BE2C (cell line): ENCODE results near the gene ULBP1.
"Not testable (repeated sequence)": the region's sequence is repeated elsewhere in the genome, so short reads cannot be mapped to it uniquely, and the experiment has no call there.

Experiments used
- DNase-seq: peaks from one replicate; pipeline ENCODE4 v3.0.0-alpha.2; 2020
- H3K27me3 ChIP-seq: fragments of 250-450 bp; sonication (Bioruptor Pico); 2 replicates; pipeline ENCODE4 v1.5.1; 2020; ENCODE audit warnings: mild to moderate bottlenecking
- H3K36me3 ChIP-seq: fragments of 250-450 bp; sonication (Bioruptor Pico); 2 replicates; pipeline ENCODE4 v1.5.1; 2020; ENCODE audit warnings: mild to moderate bottlenecking
- H3K4me1 ChIP-seq: fragments of 250-450 bp; sonication (Bioruptor Pico); 2 replicates; pipeline ENCODE4 v1.5.1; 2020
- H3K4me3 ChIP-seq: 2 replicates; pipeline ENCODE4 v1.5.1; 2011; ENCODE audit warnings: low read depth, low read length
- H3K9me3 ChIP-seq: fragments of 250-450 bp; sonication (Bioruptor Pico); 2 replicates; pipeline ENCODE4 v1.5.1; 2020
- TF ChIP-seq, protein P1 (sequence below): IDR thresholded peaks from 2 replicates; pipeline ENCODE4 v1.5.1; 2012; ENCODE audit warnings: mild to moderate bottlenecking, low read depth, low read length

The ULBP1 gene

DNA sequence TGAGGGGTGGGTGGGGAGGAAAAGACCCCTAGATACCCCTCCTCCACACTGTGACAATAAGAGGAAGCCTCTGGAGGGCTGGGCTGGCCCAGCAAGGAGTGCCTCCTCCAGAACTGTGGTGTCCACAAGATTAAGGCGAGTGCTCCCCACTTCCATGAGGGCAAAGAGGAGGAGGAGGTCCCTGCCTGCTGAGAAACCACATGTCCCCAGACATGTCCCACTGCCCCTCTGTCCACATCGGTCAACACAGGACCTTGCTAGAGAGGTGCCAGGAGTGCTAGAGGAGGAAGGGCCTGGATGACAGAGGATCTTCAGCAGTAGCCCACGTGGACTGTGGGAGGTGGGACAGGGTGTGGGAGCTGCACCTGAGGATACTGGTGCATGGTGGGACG, 43.9 kb upstream of the ULBP1 start:
- H3K4me1 ChIP-seq, result no peaks in the 10 kb centered on the region
- DNase-seq, result no peak
- no peaks in the 10 kb centered on the region for H3K36me3 ChIP-seq
- TF ChIP-seq, protein P1, sequence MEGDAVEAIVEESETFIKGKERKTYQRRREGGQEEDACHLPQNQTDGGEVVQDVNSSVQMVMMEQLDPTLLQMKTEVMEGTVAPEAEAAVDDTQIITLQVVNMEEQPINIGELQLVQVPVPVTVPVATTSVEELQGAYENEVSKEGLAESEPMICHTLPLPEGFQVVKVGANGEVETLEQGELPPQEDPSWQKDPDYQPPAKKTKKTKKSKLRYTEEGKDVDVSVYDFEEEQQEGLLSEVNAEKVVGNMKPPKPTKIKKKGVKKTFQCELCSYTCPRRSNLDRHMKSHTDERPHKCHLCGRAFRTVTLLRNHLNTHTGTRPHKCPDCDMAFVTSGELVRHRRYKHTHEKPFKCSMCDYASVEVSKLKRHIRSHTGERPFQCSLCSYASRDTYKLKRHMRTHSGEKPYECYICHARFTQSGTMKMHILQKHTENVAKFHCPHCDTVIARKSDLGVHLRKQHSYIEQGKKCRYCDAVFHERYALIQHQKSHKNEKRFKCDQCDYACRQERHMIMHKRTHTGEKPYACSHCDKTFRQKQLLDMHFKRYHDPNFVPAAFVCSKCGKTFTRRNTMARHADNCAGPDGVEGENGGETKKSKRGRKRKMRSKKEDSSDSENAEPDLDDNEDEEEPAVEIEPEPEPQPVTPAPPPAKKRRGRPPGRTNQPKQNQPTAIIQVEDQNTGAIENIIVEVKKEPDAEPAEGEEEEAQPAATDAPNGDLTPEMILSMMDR, result no peak
- H3K4me3 ChIP-seq, result no peak overlapping the region
- no peaks in the 10 kb centered on the region for H3K9me3 ChIP-seq
- H3K27me3 ChIP-seq, result no peaks in the 10 kb centered on the region; the same call in 1 of the 2 replicates

DNA sequence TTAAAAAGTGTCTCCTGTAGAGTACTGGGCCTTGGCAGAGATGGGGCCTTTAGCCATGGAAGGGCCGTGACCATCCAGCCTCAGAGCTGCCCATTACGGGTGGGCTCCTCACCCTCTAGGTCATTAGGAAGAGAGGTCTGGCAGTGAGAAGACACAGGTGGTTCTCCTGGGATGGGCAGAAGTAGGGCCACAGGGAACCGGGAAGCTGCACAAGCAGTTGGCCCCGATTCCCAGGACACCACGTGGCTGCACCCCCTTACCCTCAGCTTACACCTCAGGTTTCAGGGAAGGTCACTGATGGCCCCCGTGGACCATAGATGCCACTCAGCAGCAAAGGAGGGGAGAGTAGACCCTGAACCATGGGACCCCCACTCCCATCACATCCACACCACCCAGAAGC, 42.4 kb upstream of the ULBP1 start:
- Histone ChIP-seq H3K4me1 (no peaks in the 10 kb centered on the region), H3K36me3 (no peaks in the 10 kb centered on the region), H3K9me3 (no peaks in the 10 kb centered on the region), H3K27me3 (peaks cover 4% of the 10 kb centered on the region), H3K4me3 (no peak overlapping the region)
- TF ChIP-seq, protein P1, result no peak
- no peak for DNase-seq

DNA sequence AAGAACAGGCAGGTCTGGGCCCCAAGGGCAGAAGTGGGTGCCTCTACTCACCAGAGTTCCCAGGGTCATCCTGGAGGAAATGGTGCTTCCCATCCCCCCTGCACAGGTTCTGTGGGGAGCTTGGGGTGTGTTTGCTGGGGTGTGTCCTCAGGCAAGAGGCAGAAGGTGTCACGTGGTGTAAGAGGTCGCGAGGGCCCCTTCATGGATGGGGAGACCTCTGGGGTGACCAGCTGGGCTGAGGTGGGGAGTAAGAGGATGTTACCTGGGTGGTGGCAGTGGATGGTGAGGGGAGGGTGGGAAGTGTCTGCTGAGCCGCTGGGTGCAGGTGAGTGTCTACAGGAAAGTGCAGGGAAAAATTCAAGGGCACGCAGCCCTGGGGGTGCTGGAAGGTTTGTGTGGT, 41.7 kb upstream of the ULBP1 start:
- not testable (repeated sequence) for DNase-seq, H3K9me3 ChIP-seq, H3K4me1 ChIP-seq, H3K4me3 ChIP-seq, H3K27me3 ChIP-seq, H3K36me3 ChIP-seq

DNA sequence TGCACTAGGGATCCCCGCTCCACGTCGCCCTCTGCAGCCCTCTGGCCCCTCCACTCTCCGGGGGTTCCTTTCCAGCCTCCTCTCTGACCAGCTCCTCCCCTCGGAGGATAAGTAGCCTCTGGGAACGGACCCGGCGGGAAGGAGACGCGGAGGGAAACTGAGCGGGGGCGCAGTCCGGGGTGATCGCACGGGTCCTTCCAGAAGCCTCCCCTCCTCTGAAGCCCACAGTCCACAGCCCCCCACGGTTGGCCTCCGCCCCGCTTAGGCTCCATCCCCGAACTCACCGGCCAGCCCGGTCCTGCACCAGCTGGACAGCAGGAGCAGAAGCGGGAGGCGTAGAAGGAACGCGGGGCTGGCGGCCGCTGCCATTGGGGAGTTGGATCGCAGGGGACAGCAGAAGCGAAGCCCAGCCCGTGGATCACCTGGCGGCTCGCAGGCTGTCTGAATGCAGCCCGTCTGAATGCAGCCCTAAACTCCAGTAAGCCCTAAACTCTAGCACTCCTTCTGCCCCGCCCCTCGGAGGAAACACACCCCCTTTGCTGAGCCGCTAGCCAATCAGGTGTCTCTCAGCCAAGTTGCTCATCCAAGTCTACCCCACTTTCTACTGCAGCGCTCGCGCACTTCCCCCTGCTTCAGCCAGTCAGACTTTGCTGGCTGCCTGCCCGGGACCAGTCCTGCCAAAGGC, 41.0 kb upstream of the ULBP1 start, which contains the start of gene RAET1G:
Gene RAET1G, minus strand, starts transcription at position 480 of the 685 bp plus-strand sequence. Its CDS starts 111 bp downstream, at position 369.
- H3K27me3 ChIP-seq, result peaks cover 7% of the 10 kb centered on the region
- peak within 1 kb of the TSS; percentile 58 for H3K4me3 ChIP-seq

DNA sequence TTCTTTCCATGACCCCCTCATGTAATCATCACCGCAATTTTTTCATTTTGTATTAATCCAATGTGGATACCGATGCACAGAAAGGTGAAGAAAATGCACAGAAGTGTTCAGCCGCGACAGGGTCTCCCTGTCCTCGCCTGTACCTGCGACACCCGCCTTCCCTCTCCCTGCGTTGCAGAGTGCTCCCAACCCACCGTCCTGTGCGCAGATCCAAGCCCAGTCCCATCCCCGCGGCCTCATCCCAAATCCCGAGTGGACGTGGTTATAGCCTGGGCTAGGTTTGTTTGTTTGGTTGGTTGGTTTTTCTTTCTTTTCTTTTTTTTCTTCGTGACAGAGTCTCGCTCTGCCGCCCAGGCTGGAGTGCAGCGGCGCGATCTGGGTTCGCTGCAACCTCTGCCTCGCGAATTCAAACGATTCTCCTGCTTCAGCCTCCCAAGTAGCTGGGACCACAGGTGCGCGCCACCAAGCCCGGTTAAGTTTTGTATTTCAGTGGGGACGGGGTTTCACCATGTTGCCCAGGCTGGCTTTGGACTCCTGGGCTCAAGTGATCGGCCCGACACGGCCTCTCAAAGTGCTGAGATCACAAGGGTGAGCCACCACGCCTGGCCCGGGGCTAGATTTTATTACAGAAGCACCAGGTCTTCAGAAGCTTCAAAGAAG, 40.3 kb upstream of the ULBP1 start:
- no peaks in the 10 kb centered on the region for H3K36me3 ChIP-seq
- peak overlapping the region; percentile 58 for H3K4me3 ChIP-seq
- H3K27me3 ChIP-seq, result peaks cover 7% of the 10 kb centered on the region
- no peak for DNase-seq
- TF ChIP-seq, protein P1, result no peak
- no peaks in the 10 kb centered on the region for H3K9me3 ChIP-seq
- no peaks in the 10 kb centered on the region for H3K4me1 ChIP-seq

More for the DNA sequence above, 41.0 kb upstream of the ULBP1 start, which contains the start of gene RAET1G:
- no peaks in the 10 kb centered on the region for H3K9me3 ChIP-seq
- TF ChIP-seq, protein P1, result no peak
- no peaks in the 10 kb centered on the region for H3K4me1 ChIP-seq
- H3K36me3 ChIP-seq, result no peaks in the 10 kb centered on the region
- peak; percentile 90 for DNase-seq

DNA sequence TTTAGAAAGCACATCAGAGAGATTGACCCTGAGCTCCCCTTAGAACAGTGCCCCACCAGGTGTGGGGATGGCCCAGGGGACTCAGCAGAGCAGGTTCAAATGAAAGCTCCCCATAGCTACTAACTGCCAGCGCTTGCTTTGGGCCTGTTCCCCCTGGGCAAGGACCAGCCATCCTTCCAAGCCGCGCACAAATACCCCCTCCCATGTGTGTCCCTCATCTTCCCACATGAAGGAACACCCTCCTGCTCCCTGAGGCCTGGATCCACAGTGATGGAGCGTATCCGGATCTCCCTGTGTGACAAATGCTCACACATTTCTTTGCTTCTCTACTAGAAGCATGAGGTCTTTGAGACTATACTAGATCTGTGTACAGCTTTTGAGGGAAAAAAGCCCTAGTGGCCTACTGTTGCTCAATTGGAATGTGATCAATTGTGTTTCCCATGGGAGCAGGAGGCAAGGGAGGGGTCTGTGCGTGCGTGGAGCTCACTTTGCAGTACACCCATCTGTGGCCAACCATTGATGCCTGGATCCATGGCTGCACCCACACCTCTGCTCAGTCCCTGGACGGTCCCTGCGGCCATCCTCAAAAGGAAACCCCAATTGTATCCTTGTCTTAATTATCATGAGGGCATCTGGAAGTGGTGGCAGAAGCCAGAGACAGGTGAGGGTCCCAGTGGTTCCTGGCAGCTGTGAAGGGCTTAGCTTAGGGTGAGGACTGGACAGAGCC, 39.4 kb upstream of the ULBP1 start:
- H3K4me1 ChIP-seq, result no peaks in the 10 kb centered on the region
- no peaks in the 10 kb centered on the region for H3K9me3 ChIP-seq
- no peaks in the 10 kb centered on the region for H3K36me3 ChIP-seq
- peaks cover 16% of the 10 kb centered on the region for H3K27me3 ChIP-seq
- TF ChIP-seq, protein P1, result no peak
- no peak overlapping the region for H3K4me3 ChIP-seq
- DNase-seq, result no peak
